ENCODE data around the gene TMEM106B.

DNA sequence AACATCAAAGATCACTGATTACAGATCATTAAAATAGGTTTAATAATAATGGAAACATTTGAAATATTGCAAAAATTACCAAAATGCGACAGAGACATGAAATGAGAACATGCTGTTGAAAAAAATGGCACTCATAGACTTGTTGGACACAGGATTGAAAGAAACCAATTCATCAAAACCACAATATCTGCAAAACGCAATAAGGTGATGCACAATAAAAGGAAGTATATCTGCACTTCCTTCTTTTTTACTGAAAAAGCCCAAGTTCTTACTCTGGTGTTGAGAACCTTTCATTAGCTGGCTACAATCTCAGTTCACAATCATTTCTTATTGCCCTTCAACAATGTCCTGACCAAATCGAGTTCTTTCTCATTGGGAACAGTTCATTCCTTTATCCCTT is 28.7 kb downstream of the TMEM106B start:
- TF ChIP-seq EZH2phosphoT487 (IDR thresholded peaks at IDR 0.05; ENCODE audit: insufficient read depth, low read depth) (no peak), EZH2 (IDR thresholded peaks at IDR 0.05; ENCODE audit: insufficient read depth, poor library complexity, severe bottlenecking) (no peak)
